Superior temporal gyrus (tissue), 1 donor: Measurements from ENCODE around the gene THBS1.

Experiments
- DNase-seq: peaks from one replicate; pipeline ENCODE4 v3.0.0-alpha.2; 2016; ENCODE audit errors: extremely low spot score

Gene THBS1

GRCh38 chr15:39573844-39574243, 7.0 kb upstream of the THBS1 start:
- DNase-seq, result no peak

- no peak for DNase-seq
Measured at GRCh38 chr15:39574427-39574826, 6.5 kb upstream of the THBS1 start.

- DNase-seq, result no peak
Measured at GRCh38 chr15:39575180-39575579, 5.7 kb upstream of the THBS1 start.

DNA sequence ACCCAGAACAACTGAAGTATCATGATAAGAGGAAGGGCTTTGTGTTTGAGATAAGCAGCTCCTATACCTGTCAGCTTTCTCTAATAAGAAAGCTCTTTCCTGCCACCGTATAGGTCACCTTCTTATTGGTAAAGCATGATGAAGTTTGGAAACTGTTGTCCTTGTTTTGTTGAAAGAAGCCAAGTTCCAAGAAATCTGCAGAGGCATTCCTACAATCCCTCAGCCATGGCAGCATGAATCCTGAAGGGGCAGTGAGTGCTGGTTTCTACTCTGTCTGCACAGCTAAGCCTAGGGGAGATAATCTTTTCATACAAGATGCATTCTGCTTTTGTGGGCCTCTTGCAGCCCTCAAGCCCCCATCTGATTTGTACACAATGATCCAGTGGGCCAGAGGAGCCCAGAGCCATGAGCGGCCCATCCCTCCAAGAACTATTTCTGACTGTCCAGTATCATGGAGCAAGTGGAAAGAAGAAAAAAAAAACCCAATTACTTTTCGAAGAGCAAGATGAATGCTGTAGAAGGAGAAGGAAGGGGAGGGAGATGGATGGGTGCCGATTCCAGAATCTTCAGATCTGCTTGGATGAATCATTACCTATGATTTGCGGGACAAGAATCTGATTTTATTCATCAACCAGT, 1.9 kb upstream of the THBS1 start:
- no peak for DNase-seq

- DNase-seq, result no peak
Measured at GRCh38 chr15:39579487-39580116, 1.3 kb upstream of the THBS1 start.

- peak; percentile 87 for DNase-seq
Measured at GRCh38 chr15:39580117-39580484, 778 bp upstream of the THBS1 start.

DNA sequence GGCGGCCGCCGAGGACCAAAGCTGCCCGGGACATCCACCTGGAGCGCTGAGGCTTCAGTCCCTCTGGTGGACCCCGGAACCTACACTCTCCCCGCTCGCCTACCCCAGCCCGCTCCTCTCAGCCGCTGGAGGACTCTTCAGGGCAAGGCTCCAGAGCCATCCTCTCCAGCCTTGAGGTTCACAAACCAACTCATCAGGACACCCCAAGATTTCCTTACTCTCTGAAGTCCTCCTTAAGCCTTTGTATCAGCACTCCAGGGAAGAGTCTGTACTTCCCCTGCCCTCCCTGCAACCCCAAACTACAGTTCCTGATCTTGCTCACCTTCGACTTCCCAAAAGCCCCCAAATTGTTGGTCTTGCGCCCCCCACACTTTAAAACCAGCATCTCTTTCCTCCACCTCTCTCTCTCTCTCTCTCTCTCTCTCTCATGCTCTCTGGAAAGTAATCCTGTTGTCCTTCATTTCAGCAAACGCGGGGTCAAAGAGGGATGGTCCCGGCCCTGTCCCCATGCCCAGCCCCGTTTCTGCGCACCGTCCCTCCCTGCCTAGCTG, 438 bp downstream of the THBS1 start:
- DNase-seq, result no peak

DNA sequence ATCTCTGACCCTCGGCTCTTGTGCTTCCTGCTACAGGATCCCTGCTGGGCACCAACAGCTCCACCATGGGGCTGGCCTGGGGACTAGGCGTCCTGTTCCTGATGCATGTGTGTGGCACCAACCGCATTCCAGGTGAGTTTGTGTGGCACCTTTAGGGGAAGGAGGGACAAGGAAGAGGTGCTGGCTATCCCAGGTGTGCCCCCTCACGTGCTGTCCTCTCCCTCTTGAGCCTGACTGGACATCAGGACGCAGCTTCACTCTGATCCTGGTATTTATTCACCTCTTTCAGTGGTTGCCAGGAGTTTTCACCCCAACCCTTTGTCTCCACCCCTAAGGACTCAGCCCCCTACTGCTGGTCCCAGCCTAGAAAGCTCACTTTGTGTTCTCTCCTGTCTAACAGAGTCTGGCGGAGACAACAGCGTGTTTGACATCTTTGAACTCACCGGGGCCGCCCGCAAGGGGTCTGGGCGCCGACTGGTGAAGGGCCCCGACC, 960 bp downstream of the THBS1 start:
- no peak for DNase-seq

GRCh38 chr15:39582286-39582976, 1.6 kb downstream of the THBS1 start:
- DNase-seq, result no peak

DNA sequence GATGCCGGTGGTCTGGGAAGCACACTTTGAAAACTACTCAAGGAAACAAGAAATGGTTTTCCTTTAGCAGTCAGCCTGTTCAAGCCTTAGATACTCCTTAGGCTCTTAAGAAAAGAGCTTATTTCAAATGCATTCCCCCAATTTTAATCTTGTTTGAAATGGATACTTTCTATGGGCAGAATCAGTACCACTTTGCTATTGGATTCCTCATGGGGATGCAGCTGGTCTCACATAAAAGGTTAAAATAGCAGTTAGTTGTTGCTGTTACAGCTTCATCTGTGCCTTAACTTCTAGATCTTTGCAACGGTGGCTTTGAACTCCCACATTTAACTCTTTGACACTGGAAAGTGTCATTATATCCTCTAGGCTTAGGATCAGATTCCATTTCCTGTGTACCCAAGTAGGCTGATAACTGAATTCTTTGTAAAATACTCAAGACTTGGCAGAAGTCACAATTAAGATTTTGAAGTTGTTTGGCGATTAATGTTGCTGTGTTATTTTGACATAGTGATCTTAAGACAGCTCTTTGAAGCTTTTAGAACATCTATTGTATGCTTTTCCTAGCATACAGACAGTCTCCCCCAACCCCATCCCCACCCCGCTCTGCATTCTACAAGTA, 2.2 kb downstream of the THBS1 start:
- no peak for DNase-seq

GRCh38 chr15:39583596-39584265, 2.9 kb downstream of the THBS1 start:
- DNase-seq, result no peak

GRCh38 chr15:39584266-39584659, 3.4 kb downstream of the THBS1 start:
- no peak for DNase-seq

- DNase-seq, result no peak
Measured at GRCh38 chr15:39584662-39585388, 3.9 kb downstream of the THBS1 start.

DNA sequence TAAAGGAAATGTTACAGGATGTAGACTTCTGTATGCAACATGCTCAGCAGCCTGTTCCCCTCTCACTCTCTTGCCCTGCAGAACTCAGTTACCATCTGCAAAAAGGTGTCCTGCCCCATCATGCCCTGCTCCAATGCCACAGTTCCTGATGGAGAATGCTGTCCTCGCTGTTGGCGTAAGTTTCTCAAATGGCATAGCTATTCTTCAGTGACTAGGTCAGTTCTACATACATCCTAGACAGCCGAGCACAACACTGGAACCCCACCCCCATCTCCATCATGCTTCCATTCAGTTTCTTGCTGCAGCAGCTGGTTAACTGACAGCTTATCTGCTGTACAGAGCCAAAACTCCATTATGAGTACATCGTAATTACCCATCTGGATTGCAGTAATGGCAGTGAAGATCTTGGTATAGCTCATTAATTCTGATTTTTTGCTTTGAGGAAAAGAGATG, 4.5 kb downstream of the THBS1 start:
- DNase-seq, result no peak

DNA sequence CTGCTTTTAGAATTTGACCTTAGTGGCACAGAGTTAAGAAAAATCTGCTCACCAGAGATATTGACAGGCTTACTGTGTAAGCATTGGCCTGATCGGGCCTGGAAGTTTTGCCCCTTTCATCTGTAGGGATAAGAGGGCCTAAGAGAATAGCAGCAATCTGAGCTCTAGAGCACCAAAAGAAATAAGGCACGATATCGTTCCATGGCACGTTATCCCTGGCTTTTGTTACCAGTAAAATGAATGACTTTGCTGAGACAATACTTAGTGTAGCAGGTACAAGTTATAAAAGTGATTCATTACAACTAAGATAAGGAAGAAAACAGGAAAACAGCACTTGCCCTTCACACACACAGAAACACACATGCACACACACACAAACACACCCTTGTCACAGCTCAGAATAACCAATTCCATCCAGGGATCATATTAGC, 5.0 kb downstream of the THBS1 start:
- DNase-seq, result no peak

DNA sequence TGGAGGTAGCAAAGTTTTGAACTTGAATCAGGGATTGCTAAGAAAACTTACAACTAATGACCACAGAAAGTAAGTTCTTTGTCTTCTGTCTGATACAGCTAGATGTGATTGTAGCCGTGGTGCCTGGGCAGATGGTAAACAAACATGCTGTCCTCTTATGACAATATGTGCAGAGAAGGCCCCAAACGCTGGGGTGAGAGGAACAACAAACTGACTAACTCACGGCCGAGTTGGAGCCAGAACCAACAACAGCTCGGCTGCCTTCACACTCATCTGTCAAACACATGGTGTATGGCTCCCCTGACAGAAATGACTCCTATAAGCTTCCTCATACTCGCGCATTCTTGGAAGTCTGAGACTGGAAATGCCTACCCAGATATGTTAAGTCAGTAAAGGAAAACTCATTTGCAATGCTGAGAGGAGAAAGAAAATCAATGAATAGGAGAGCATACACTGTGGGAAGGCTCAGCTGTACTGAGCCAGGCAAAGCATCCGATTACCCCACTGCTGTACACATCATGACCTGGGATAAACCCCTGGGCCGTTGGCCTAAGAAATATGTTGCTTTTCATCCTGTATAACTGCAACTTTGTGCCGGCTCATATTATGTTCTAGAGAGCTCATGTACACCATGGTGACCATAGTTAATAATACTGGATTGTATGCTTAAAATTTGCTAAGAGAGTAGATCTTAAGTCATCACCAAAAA, 5.7 kb downstream of the THBS1 start:
- no peak for DNase-seq

GRCh38 chr15:39587096-39587721, 6.3 kb downstream of the THBS1 start:
- no peak for DNase-seq

DNA sequence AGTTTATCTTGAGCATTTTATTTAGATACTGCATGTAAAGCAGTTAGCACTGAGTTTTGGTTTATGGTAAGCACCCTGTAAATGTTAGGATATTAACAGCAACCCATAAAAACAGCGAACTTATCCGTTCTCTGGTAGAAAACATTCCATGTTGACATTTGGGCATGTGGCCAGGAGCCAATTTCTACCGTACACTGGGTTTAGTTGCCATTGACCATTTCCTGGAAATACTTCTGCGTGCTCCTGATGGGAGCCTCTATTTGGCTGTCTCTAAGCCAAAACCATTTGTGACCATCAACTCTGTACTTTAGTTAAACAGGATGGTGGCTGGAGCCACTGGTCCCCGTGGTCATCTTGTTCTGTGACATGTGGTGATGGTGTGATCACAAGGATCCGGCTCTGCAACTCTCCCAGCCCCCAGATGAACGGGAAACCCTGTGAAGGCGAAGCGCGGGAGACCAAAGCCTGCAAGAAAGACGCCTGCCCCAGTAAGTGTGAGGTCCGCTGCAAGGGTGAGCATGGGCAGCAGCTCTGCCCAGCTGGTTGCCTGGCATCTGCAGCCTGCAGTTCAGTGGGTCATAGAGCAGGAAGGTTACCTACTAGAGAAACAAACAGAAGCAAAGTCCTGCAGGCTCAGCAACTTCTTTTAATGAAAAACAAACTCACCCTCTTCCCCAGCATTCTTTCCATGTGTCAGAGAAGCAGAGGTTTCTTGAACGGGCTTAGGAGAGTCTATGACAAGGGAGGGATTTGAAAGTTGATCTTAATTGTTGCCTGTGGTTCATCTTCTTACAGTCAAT, 7.1 kb downstream of the THBS1 start:
- no peak for DNase-seq
